Liver (tissue), 9 donors: ENCODE results near the gene DOC2B. TPM values are rescaled to one million over a fixed set of nuclear protein-coding genes. Genes with fewer than 3 reads are reported as not detected.

ENCODE experiments used
- DNase-seq: peaks from one replicate; pipeline ENCODE4 v3.0.0-alpha.2; 2017; ENCODE audit warnings: low spot score
- H3K27ac ChIP-seq, 2 donors: one replicate each; pipeline ENCODE4 v1.7.0; 2013; ENCODE audit warnings: inconsistent platforms in 2 of 2, low read length in 2 of 2, control low read depth in 1 of 2, low read depth in 1 of 2, mild to moderate bottlenecking in 1 of 2
- H3K27me3 ChIP-seq, 4 donors: one replicate each; pipeline versions ENCODE4 v1.6.1 to v1.7.0; 2013; ENCODE audit warnings: low read length in 3 of 4, inconsistent platforms in 1 of 4, mild to moderate bottlenecking in 1 of 4, moderate library complexity in 1 of 4; ENCODE audit not compliant: control insufficient read depth in 4 of 4, insufficient read depth in 4 of 4
- H3K36me3 ChIP-seq, 4 donors: one replicate each; pipeline versions ENCODE4 v1.6.1 to v1.7.0; 2013; ENCODE audit warnings: low read length in 3 of 4, mild to moderate bottlenecking in 3 of 4, low read depth in 1 of 4, moderate library complexity in 1 of 4; ENCODE audit not compliant: control insufficient read depth in 4 of 4, insufficient read depth in 3 of 4
- H3K4me1 ChIP-seq, 4 donors: one replicate each; pipeline versions ENCODE4 v1.6.1 to v1.7.0; 2013; ENCODE audit warnings: low read length in 3 of 4, mild to moderate bottlenecking in 3 of 4, moderate library complexity in 1 of 4; ENCODE audit not compliant: control insufficient read depth in 4 of 4, insufficient read depth in 4 of 4
- H3K4me3 ChIP-seq, 3 donors: one replicate each; pipeline versions ENCODE4 v1.6.1 to v1.7.0; 2013; ENCODE audit warnings: low read length in 3 of 3, control low read depth in 1 of 3, low read depth in 1 of 3, mild to moderate bottlenecking in 1 of 3
- H3K9ac ChIP-seq, 2 donors: one replicate each; pipeline ENCODE4 v1.7.0; 2013; ENCODE audit warnings: low read length in 2 of 2, mild to moderate bottlenecking in 2 of 2, moderate library complexity in 2 of 2, control low read depth in 1 of 2, low read depth in 1 of 2
- H3K9me3 ChIP-seq, 4 donors: one replicate each; pipeline versions ENCODE4 v1.6.1 to v1.7.0; 2013; ENCODE audit warnings: low read length in 3 of 4; ENCODE audit not compliant: control insufficient read depth in 4 of 4
- ATF3 ChIP-seq: IDR thresholded peaks from 2 replicates; pipeline ENCODE4 v1.6.1; 2016; ENCODE audit warnings: antibody characterized with exemption
- EGR1 ChIP-seq, 2 donors: IDR thresholded peaks; 2 replicates each; pipeline ENCODE4 v1.6.1; 2016 to 2018; ENCODE audit warnings: antibody characterized with exemption in 2 of 2, low read depth in 2 of 2
- FOXA1 ChIP-seq: IDR thresholded peaks from 2 replicates; pipeline ENCODE4 v1.6.1; 2016; ENCODE audit warnings: antibody characterized with exemption
- FOXA2 ChIP-seq: IDR thresholded peaks from 2 replicates; pipeline ENCODE4 v1.6.1; 2016; ENCODE audit warnings: antibody characterized with exemption
- GABPA ChIP-seq, 2 donors: IDR thresholded peaks in 1 of 2; conservative IDR thresholded peaks in 1 of 2; 2 replicates each; pipeline ENCODE4 v1.6.1; 2016; ENCODE audit warnings: antibody characterized with exemption in 2 of 2, mild to moderate bottlenecking in 1 of 2, moderate library complexity in 1 of 2
- HNF4A ChIP-seq, 2 donors: conservative IDR thresholded peaks; 2 replicates each; pipeline ENCODE4 v1.6.1; 2016; ENCODE audit warnings: antibody characterized with exemption in 2 of 2, mild to moderate bottlenecking in 2 of 2
- HNF4G ChIP-seq: IDR thresholded peaks from 2 replicates; pipeline ENCODE4 v1.6.1; 2016; ENCODE audit warnings: antibody characterized with exemption
- JUND ChIP-seq, 2 donors: IDR thresholded peaks; 2 replicates each; pipeline ENCODE4 v1.6.1; 2016; ENCODE audit warnings: antibody characterized with exemption in 2 of 2
- MAX ChIP-seq: IDR thresholded peaks from 2 replicates; pipeline ENCODE4 v1.6.1; 2016; ENCODE audit warnings: antibody characterized with exemption
- NR2F2 ChIP-seq: IDR thresholded peaks from 2 replicates; pipeline ENCODE4 v1.6.1; 2016; ENCODE audit warnings: antibody characterized with exemption
- RAD21 ChIP-seq, 2 donors: IDR thresholded peaks; 2 replicates each; pipeline ENCODE4 v1.6.1; 2016; ENCODE audit warnings: antibody characterized with exemption in 2 of 2, mild to moderate bottlenecking in 2 of 2
- REST ChIP-seq: IDR thresholded peaks from 2 replicates; pipeline ENCODE4 v1.6.1; 2016; ENCODE audit warnings: antibody characterized with exemption, mild to moderate bottlenecking
- RXRA ChIP-seq, 2 donors: IDR thresholded peaks; 2 replicates each; pipeline ENCODE4 v1.6.1; 2017 to 2018; ENCODE audit warnings: antibody characterized with exemption in 2 of 2, mild to moderate bottlenecking in 1 of 2
- SP1 ChIP-seq: IDR thresholded peaks from 2 replicates; pipeline ENCODE4 v1.6.1; 2018; ENCODE audit warnings: antibody characterized with exemption, mild to moderate bottlenecking
- TAF1 ChIP-seq: conservative IDR thresholded peaks from 2 replicates; pipeline ENCODE4 v1.6.1; 2016; ENCODE audit warnings: antibody characterized with exemption, mild to moderate bottlenecking
- YY1 ChIP-seq: IDR thresholded peaks from 2 replicates; pipeline ENCODE4 v1.6.1; 2016; ENCODE audit warnings: antibody characterized with exemption, mild to moderate bottlenecking
- WGBS: extraction: QIAGEN DNeasy Blood & Tissue Kit; methylation state at CpG from one replicate; pipeline ENCODE4 v1.1.7; 2013; 5-methylcytosine and 5-hydroxymethylcytosine counted together
- polyA plus RNA-seq, 2 donors: library from polyadenylated mRNA; stranded (reverse) in 1 of 2; unstranded in 1 of 2; fragments of 200-250 nt in 1 of 2; fragments of >200 nt in 1 of 2; fragmentation: Nextera tagmentation in 1 of 2; extraction: Ambion mirVana in 1 of 2; gene quantifications; one replicate each; pipeline versions ENCODE4 v1.2.1 to v1.2.3, GENCODE V29; 2013 to 2015
- total RNA-seq, 2 donors: library from RNA; depleted of rRNA; stranded (reverse); fragments of >200 nt; gene quantifications; one replicate each; pipeline ENCODE4 v1.2.3, GENCODE V29; 2014
- TF ChIP-seq, protein P1 (sequence below): fragments of 150-350 bp; IDR thresholded peaks from 2 replicates; pipeline ENCODE4 v1.5.1; 2017; ENCODE audit warnings: improper control_type of control experiment, low read depth, low read length; ENCODE audit not compliant: missing input control
- donor health status: healthy.
- donor health status: healthy.
- donor health status: healthy.
- donor health status: healthy.
- donor health status: healthy.

Gene DOC2B
- total and polyA plus RNA-seq, 4 donors: 0.08 to 1.0 (median 0.61) TPM

DNA sequence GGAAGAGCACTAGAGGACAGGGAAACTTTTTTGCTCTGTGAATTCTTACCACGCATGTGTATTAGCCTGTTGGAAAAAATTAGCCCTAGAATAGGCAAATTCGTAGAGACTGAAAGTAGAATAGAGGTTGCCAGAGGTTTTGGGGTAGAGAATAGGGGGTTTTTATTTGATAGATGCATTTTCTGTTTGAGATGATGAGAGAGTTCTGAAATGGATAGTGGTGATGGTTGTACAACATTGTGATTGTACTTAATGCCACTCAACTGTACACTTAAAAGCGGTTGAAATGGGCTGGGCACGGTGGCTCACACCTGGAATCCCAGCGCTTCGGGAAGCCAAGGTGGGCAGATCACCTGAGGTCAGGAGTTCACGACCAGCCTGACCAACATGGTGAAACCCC is 8.0 kb upstream of the DOC2B start:
- 80% methylated on average over 7 of the region's 7 CpGs for WGBS
- H3K9me3 ChIP-seq: no peaks in the 10 kb centered on the region
- H3K4me3 ChIP-seq: no peak overlapping the region
- TF ChIP-seq FOXA2 (no peak), TAF1 (no peak), EGR1 (IDR thresholded peaks at IDR 0.05; ENCODE audit: low read depth in 2 of 2) (no peak)
- H3K27ac ChIP-seq: no peak overlapping the region
- no peak overlapping the region for H3K9ac ChIP-seq
- no peaks in the 10 kb centered on the region for H3K36me3 ChIP-seq
- no peak for DNase-seq
- H3K27me3 ChIP-seq: no peaks in the 10 kb centered on the region
- no peaks in the 10 kb centered on the region for H3K4me1 ChIP-seq

GRCh38 chr17:187130-187529 is 5.7 kb upstream of the DOC2B start:
- no peaks in the 10 kb centered on the region for H3K9me3 ChIP-seq
- H3K9ac ChIP-seq: no peak overlapping the region
- no peak for DNase-seq
- peaks cover 2 to 8% (median 4%) of the 10 kb centered on the region in 4 donors for H3K4me1 ChIP-seq
- TF ChIP-seq, protein P1, sequence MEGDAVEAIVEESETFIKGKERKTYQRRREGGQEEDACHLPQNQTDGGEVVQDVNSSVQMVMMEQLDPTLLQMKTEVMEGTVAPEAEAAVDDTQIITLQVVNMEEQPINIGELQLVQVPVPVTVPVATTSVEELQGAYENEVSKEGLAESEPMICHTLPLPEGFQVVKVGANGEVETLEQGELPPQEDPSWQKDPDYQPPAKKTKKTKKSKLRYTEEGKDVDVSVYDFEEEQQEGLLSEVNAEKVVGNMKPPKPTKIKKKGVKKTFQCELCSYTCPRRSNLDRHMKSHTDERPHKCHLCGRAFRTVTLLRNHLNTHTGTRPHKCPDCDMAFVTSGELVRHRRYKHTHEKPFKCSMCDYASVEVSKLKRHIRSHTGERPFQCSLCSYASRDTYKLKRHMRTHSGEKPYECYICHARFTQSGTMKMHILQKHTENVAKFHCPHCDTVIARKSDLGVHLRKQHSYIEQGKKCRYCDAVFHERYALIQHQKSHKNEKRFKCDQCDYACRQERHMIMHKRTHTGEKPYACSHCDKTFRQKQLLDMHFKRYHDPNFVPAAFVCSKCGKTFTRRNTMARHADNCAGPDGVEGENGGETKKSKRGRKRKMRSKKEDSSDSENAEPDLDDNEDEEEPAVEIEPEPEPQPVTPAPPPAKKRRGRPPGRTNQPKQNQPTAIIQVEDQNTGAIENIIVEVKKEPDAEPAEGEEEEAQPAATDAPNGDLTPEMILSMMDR: no peak
- TF ChIP-seq YY1: no peak
- no peak for TF ChIP-seq RXRA (IDR thresholded peaks at IDR 0.05)
- H3K4me3 ChIP-seq: no peak overlapping the region
- WGBS: 81% methylated on average over 2 of the region's 2 CpGs
- no peaks in the 10 kb centered on the region for H3K27me3 ChIP-seq
- H3K27ac ChIP-seq: no peak overlapping the region
- no peaks in the 10 kb centered on the region for H3K36me3 ChIP-seq

- H3K4me3 ChIP-seq: no peak overlapping the region
- H3K4me1 ChIP-seq: peaks cover 6 to 14% (median 10%) of the 10 kb centered on the region in 4 donors
- DNase-seq: no peak
- 79% methylated on average over 14 of the region's 14 CpGs for WGBS
- H3K9ac ChIP-seq: no peak overlapping the region
- no peaks in the 10 kb centered on the region for H3K27me3 ChIP-seq
- TF ChIP-seq RXRA (IDR thresholded peaks at IDR 0.05) (no peak), HNF4A (conservative IDR thresholded peaks at IDR 0.05) (no peak), MAX (no peak), EGR1 (IDR thresholded peaks at IDR 0.05; ENCODE audit: low read depth in 2 of 2) (no peak), REST (no peak), GABPA (IDR thresholded peaks at IDR 0.05 in 1 of 2, conservative IDR thresholded peaks at IDR 0.05 in 1 of 2) (no peak), RAD21 (IDR thresholded peaks at IDR 0.05) (no peak), HNF4G (no peak), YY1 (no peak), NR2F2 (no peak), SP1 (no peak), FOXA2 (no peak), JUND (IDR thresholded peaks at IDR 0.05) (no peak), TAF1 (no peak), FOXA1 (no peak), ATF3 (no peak)
- TF ChIP-seq, protein P1: no peak
- no peak overlapping the region for H3K27ac ChIP-seq
- H3K9me3 ChIP-seq: no peaks in the 10 kb centered on the region
- H3K36me3 ChIP-seq: no peaks in the 10 kb centered on the region
These were observed 4.1 kb upstream of the DOC2B start for GRCh38 chr17:185445-186138.
